Stomach smooth muscle (tissue), 2 donors: ENCODE results near the gene AQP9.
"Not testable (repeated sequence)": the region's sequence is repeated elsewhere in the genome, so short reads cannot be mapped to it uniquely, and the experiment has no call there.

Source experiments
- H3K27ac ChIP-seq: one replicate; pipeline ENCODE4 v1.7.0; 2013; ENCODE audit warnings: mild to moderate bottlenecking, low read length, inconsistent platforms
- H3K27me3 ChIP-seq, 2 donors: one replicate each; pipeline ENCODE4 v1.7.0; 2013; ENCODE audit warnings: low read length in 2 of 2; ENCODE audit not compliant: insufficient read depth in 2 of 2, control insufficient read depth in 1 of 2
- H3K36me3 ChIP-seq, 2 donors: one replicate each; pipeline ENCODE4 v1.7.0; 2013; ENCODE audit warnings: low read length in 2 of 2; ENCODE audit not compliant: control insufficient read depth in 2 of 2, insufficient read depth in 2 of 2
- H3K4me1 ChIP-seq: one replicate; pipeline ENCODE4 v1.7.0; 2013; ENCODE audit warnings: low read length; ENCODE audit not compliant: control insufficient read depth, insufficient read depth
- H3K4me3 ChIP-seq, 2 donors: one replicate each; pipeline ENCODE4 v1.7.0; 2013; ENCODE audit warnings: low read length in 2 of 2
- H3K9ac ChIP-seq, 2 donors: one replicate each; pipeline ENCODE4 v1.7.0; 2013; ENCODE audit warnings: low read length in 2 of 2, mild to moderate bottlenecking in 1 of 2
- H3K9me3 ChIP-seq, 2 donors: one replicate each; pipeline ENCODE4 v1.7.0; 2013; ENCODE audit warnings: low read length in 2 of 2; ENCODE audit not compliant: control insufficient read depth in 2 of 2
- donor health status: healthy.
- donor health status: Pancreatic carcinoma.

The AQP9 gene

GRCh38 chr15:58138106-58138505 is at the start of gene AQP9:
Gene AQP9, plus strand, starts transcription at chr15:58138381. Its CDS starts 185 bp downstream, at chr15:58138566.
- H3K4me1 ChIP-seq = no peaks in the 10 kb centered on the region
- no peaks in the 10 kb centered on the region for H3K27me3 ChIP-seq
- H3K27ac ChIP-seq = no peak within 1 kb of the TSS
- H3K9ac ChIP-seq = no peak within 1 kb of the TSS
- H3K9me3 ChIP-seq = no peaks in the 10 kb centered on the region
- H3K36me3 ChIP-seq = no peaks in the 10 kb centered on the region
- no peak within 1 kb of the TSS for H3K4me3 ChIP-seq

- Histone ChIP-seq H3K27me3 (no peaks in the 10 kb centered on the region), H3K27ac (no peak overlapping the region), H3K9ac (no peak overlapping the region)
Observed at GRCh38 chr15:58095415-58095814, 42.8 kb upstream of the AQP9 start.

GRCh38 chr15:58096529-58097084 is 41.6 kb upstream of the AQP9 start:
- Histone ChIP-seq H3K36me3 (no peaks in the 10 kb centered on the region), H3K9ac (no peak overlapping the region), H3K4me1 (no peaks in the 10 kb centered on the region), H3K27ac (no peak overlapping the region), H3K27me3 (no peaks in the 10 kb centered on the region), H3K4me3 (no peak overlapping the region), H3K9me3 (peaks cover 0 to 4% of the 10 kb centered on the region in 2 donors)

More at GRCh38 chr15:58095415-58095814, 42.8 kb upstream of the AQP9 start:
- Histone ChIP-seq H3K4me1 (no peaks in the 10 kb centered on the region), H3K4me3 (no peak overlapping the region), H3K9me3 (peaks cover 0 to 4% of the 10 kb centered on the region in 2 donors), H3K36me3 (no peaks in the 10 kb centered on the region)

GRCh38 chr15:58103482-58103881 is 34.7 kb upstream of the AQP9 start:
- Histone ChIP-seq H3K27me3 (no peaks in the 10 kb centered on the region), H3K4me3 (no peak overlapping the region), H3K4me1 (no peaks in the 10 kb centered on the region), H3K27ac (no peak overlapping the region), H3K9me3 (no peaks in the 10 kb centered on the region), H3K9ac (no peak overlapping the region), H3K36me3 (no peaks in the 10 kb centered on the region)

- Histone ChIP-seq H3K36me3 (no peaks in the 10 kb centered on the region), H3K9me3 (no peaks in the 10 kb centered on the region), H3K9ac (no peak overlapping the region), H3K4me1 (no peaks in the 10 kb centered on the region), H3K4me3 (no peak overlapping the region), H3K27ac (no peak overlapping the region), H3K27me3 (no peaks in the 10 kb centered on the region)
Observed at GRCh38 chr15:58108117-58108516, 30.1 kb upstream of the AQP9 start.

- no peaks in the 10 kb centered on the region for H3K27me3 ChIP-seq
- H3K9me3 ChIP-seq = no peaks in the 10 kb centered on the region
- no peak overlapping the region for H3K4me3 ChIP-seq
- H3K27ac ChIP-seq = no peak overlapping the region
- H3K9ac ChIP-seq = no peak overlapping the region
- H3K36me3 ChIP-seq = no peaks in the 10 kb centered on the region
- H3K4me1 ChIP-seq = no peaks in the 10 kb centered on the region
Observed at GRCh38 chr15:58109419-58109818, 28.8 kb upstream of the AQP9 start.

GRCh38 chr15:58110999-58111717 is 27.0 kb upstream of the AQP9 start:
- no peaks in the 10 kb centered on the region for H3K4me1 ChIP-seq
- H3K27me3 ChIP-seq = no peaks in the 10 kb centered on the region

GRCh38 chr15:58111718-58112104 is 26.5 kb upstream of the AQP9 start:
- no peak overlapping the region for H3K9ac ChIP-seq
- H3K27me3 ChIP-seq = no peaks in the 10 kb centered on the region

More at GRCh38 chr15:58110999-58111717, 27.0 kb upstream of the AQP9 start:
- Histone ChIP-seq H3K27ac (no peak overlapping the region), H3K9ac (no peak overlapping the region), H3K36me3 (no peaks in the 10 kb centered on the region), H3K4me3 (no peak overlapping the region), H3K9me3 (no peaks in the 10 kb centered on the region)

GRCh38 chr15:58113358-58113757 is 24.8 kb upstream of the AQP9 start:
- not testable (repeated sequence) for H3K27me3 ChIP-seq, H3K36me3 ChIP-seq, H3K27ac ChIP-seq, H3K9me3 ChIP-seq, H3K9ac ChIP-seq, H3K4me1 ChIP-seq, H3K4me3 ChIP-seq

More at GRCh38 chr15:58111718-58112104, 26.5 kb upstream of the AQP9 start:
- H3K27ac ChIP-seq = no peak overlapping the region
- H3K4me1 ChIP-seq = no peaks in the 10 kb centered on the region
- no peaks in the 10 kb centered on the region for H3K36me3 ChIP-seq
- H3K9me3 ChIP-seq = no peaks in the 10 kb centered on the region
- H3K4me3 ChIP-seq = no peak overlapping the region

GRCh38 chr15:58114388-58114787 is 23.8 kb upstream of the AQP9 start:
- H3K4me1 ChIP-seq = no peaks in the 10 kb centered on the region

GRCh38 chr15:58114812-58115211 is 23.4 kb upstream of the AQP9 start:
- Histone ChIP-seq H3K9ac (no peak overlapping the region), H3K9me3 (no peaks in the 10 kb centered on the region), H3K4me1 (no peaks in the 10 kb centered on the region), H3K36me3 (no peaks in the 10 kb centered on the region), H3K27ac (no peak overlapping the region), H3K27me3 (peaks cover 0 to 2% of the 10 kb centered on the region in 2 donors), H3K4me3 (no peak overlapping the region)

More at GRCh38 chr15:58114388-58114787, 23.8 kb upstream of the AQP9 start:
- Histone ChIP-seq H3K27me3 (peaks cover 0 to 2% of the 10 kb centered on the region in 2 donors), H3K9me3 (no peaks in the 10 kb centered on the region), H3K4me3 (no peak overlapping the region), H3K27ac (no peak overlapping the region), H3K36me3 (no peaks in the 10 kb centered on the region), H3K9ac (no peak overlapping the region)
